Measurements from ENCODE around the gene SP3. TPM values are rescaled to one million over a fixed set of nuclear protein-coding genes. Genes with fewer than 3 reads are reported as not detected.
A peak's percentile ranks its signal among the peaks of the same experiment; 100 is the strongest.

The SP3 gene
- total and polyA plus RNA-seq, 5 experiments from 2014 or later, result 51.4 to 141 (median 67.9) TPM

DNA sequence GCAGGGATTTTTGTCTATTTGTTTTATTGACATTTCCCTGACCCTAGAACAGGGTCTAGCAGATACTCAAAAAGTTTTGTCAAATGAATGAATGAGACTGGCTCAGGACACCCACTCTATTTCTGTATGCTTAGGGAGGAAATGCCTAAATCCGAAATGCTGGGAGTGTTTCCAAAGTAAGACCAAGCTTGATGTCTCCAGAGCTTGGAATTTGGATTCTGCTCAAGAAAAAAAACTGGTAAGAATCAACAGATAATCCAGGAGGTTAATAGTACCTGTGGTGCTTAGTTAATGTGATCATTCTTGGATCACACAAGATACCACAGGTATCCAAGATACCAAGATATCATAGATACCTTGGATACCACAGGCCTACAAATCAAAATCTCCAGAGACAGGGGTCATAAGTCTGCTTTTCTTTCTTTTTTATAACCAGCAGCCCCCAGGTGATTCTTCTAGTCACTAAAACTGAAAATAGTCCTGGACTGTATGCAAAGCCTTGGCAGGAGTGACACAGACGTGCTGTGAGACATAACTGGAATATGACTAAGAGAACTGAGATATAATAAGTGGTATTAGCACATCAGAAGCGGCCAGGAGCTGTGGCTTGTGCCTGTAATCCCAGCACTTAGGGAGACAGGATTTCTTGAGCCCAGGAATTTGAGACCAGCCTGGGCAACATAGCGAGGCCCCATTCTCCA, 39.9 kb upstream of the SP3 start:
- ATAC-seq (no peak), DNase-seq (no peak)
- H3K9me3 Mint-ChIP-seq, result no peaks in the 10 kb centered on the region
- no peak overlapping the region for H3K27ac Mint-ChIP-seq
- peaks cover 0 to 19% (median 8%) of the 10 kb centered on the region in 5 donors for H3K27me3 Mint-ChIP-seq
- POLR2A ChIA-PET, result no interaction called here
- H3K36me3 Mint-ChIP-seq, result no peaks in the 10 kb centered on the region
- no peak overlapping the region for H3K4me3 Mint-ChIP-seq
- no peaks in the 10 kb centered on the region for H3K4me1 Mint-ChIP-seq

DNA sequence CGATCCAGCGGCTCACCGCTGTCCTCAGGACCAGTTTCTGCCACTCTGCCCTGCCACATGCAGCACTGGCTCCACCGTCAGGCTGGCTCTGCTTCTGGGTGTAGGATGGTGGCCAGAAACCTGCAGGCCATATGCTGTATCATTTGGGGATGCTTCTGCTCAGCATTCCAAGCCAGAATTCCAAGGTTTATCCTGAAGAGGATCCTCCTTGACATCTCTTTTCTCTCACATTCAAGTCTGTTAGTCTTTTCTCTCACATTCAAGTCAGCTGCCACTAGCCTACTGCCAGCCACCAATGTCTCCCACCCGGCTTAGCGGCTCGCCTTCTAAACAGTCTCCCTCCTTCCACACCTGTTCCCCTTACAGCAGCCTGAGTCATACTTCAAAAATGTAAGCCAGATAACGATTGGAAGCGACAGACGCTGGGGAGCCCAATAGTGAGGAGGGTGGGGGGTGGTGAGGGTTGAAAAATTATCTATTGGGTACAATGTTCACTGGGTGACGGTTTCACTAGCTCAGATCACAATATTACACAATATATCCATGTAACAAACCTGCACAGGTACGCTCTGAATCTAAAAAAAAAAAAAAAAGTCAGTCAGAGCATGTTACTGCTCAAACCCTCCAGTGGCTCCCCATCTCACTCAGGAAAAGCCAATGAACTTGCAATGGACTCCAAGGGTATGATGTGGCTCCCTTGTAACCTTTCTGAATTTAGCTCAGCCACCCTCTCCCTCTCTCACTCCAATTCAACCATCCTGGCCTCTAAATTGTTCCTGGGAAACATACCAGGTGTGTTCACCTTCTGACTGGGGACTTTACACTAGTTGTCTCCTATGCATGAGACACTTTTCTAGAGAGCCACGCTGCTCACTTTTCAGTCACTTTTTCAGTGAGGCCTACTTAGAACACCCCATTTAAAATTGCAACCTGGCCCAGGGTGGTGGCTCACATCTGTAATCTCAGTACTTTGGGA, 38.8 kb upstream of the SP3 start:
- no peak for ATAC-seq
- no peak overlapping the region for H3K27ac Mint-ChIP-seq
- no peak overlapping the region for H3K4me3 Mint-ChIP-seq
- peaks cover 0 to 4% (median 0%) of the 10 kb centered on the region in 4 donors for H3K4me1 Mint-ChIP-seq
- H3K9me3 Mint-ChIP-seq, result no peaks in the 10 kb centered on the region
- H3K27me3 Mint-ChIP-seq, result peaks cover 0 to 19% (median 4%) of the 10 kb centered on the region in 5 donors
- no peak for DNase-seq
- POLR2A ChIA-PET, result no interaction called here
- H3K36me3 Mint-ChIP-seq, result no peaks in the 10 kb centered on the region

DNA sequence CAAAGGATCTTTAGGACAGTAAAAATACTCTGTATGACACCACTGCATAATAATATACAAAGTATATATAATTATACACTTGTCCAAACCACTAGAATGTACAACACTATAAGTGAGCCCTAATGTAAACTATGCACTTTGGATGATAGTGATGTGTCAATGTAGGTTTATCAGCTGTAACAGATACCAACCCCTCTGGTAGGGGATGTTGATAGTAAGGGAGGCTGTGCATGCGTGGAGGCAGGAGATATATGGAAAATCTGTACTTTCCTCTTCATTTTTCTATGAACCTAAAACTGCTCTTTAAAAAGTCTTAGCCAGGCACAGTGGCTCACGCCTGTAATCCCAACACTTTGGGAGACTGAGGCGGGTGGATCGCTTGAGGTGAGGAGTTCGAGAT, 37.5 kb upstream of the SP3 start:
- Mint-ChIP-seq H3K4me1 (peaks cover 0 to 14% (median 0%) of the 10 kb centered on the region in 4 donors), H3K27ac (peak overlapping the region in 1 of 10 donors; percentile 34), H3K27me3 (peaks cover 0 to 10% (median 3%) of the 10 kb centered on the region in 5 donors), H3K36me3 (no peaks in the 10 kb centered on the region), H3K4me3 (no peak overlapping the region), H3K9me3 (no peaks in the 10 kb centered on the region)
- POLR2A ChIA-PET, result no interaction called here
- DNase-seq (no peak), ATAC-seq (no peak)

DNA sequence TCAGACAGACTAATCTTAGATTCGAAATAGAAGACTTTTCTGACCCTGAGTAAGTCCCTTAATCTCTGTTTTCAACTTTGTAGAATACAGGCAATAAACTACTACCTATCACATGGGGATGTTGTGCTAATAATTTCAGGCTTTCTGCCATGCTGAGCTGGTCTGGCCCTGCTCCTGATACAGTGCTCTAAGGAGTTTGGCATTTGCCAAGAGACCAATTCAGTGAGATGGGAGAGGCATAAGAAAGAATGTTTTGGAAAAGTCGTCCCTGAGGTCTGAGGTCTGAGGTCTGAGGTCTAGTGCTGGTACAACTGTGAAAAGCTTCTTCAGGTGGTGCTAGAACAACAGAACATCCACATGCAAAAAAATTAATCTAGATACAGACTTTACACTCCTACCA, 35.9 kb upstream of the SP3 start:
- H3K9me3 Mint-ChIP-seq, result no peaks in the 10 kb centered on the region
- DNase-seq (no peak), ATAC-seq (no peak)
- H3K27me3 Mint-ChIP-seq, result peaks cover 0 to 1% (median 0%) of the 10 kb centered on the region in 5 donors
- peaks cover 0 to 21% (median 0%) of the 10 kb centered on the region in 4 donors for H3K4me1 Mint-ChIP-seq
- H3K4me3 Mint-ChIP-seq, result no peak overlapping the region
- POLR2A ChIA-PET, result no interaction called here
- no peaks in the 10 kb centered on the region for H3K36me3 Mint-ChIP-seq
- no peak overlapping the region for H3K27ac Mint-ChIP-seq

DNA sequence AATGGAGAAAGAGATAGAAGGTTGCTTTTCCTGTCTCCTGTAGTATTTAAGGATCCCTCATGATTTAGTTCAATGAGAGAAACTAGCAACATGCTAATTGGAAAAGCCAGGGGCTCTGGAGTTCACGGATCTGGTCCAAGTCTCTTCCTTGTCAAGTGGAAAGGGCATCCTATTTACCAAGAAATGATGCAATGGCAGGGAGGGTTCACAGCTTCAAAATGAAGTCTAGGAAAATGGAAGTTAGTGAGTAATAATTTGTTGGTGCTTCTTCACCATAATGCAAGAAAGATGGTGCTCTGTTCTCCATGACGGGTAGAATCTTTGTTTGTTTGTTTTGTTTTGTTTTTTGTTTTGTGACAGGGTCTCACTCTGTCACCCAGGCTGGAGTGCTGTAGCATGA, 34.6 kb upstream of the SP3 start:
- Mint-ChIP-seq H3K4me3 (no peak overlapping the region), H3K9me3 (no peaks in the 10 kb centered on the region), H3K36me3 (no peaks in the 10 kb centered on the region), H3K27ac (peak overlapping the region in 2 of 10 donors; percentile 7 to 71), H3K4me1 (peaks cover 0 to 21% (median 0%) of the 10 kb centered on the region in 4 donors), H3K27me3 (peaks cover 0 to 1% (median 0%) of the 10 kb centered on the region in 5 donors)
- ATAC-seq (no peak), DNase-seq (no peak)
- POLR2A ChIA-PET, result no interaction called here

DNA sequence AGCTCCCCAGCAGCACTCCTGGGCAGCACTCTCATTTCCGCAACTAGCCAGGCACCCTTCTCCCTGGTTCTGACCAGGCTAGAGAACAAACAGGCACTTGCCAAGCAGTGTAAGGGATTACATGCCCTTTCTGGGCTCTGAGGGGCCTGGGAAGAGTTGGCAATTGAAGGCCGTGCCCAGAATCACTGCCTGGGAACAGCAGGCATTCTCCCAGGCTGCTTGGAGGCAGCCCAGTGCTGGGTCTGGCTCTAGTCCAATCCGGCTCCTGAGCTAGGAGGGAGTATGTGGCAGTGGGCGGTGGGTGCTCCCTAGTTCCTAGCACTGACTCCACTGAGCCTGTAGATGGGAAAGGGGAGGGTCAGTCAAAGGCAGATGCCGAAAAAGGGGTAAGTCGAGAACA, 34.1 kb upstream of the SP3 start:
- H3K27me3 Mint-ChIP-seq, result peaks cover 0 to 5% (median 0%) of the 10 kb centered on the region in 5 donors
- ATAC-seq (no peak), DNase-seq (no peak)
- H3K4me3 Mint-ChIP-seq, result no peak overlapping the region
- H3K36me3 Mint-ChIP-seq, result no peaks in the 10 kb centered on the region
- no peaks in the 10 kb centered on the region for H3K9me3 Mint-ChIP-seq
- H3K27ac Mint-ChIP-seq, result peak overlapping the region in 1 of 10 donors; percentile 71
- POLR2A ChIA-PET, result interaction anchor here (0.6 kb wide), 1 partner anchor 780 kb away, joined by 4 read pairs; no protein-coding TSS in a partner anchor
- peaks cover 0 to 21% (median 0%) of the 10 kb centered on the region in 4 donors for H3K4me1 Mint-ChIP-seq

DNA sequence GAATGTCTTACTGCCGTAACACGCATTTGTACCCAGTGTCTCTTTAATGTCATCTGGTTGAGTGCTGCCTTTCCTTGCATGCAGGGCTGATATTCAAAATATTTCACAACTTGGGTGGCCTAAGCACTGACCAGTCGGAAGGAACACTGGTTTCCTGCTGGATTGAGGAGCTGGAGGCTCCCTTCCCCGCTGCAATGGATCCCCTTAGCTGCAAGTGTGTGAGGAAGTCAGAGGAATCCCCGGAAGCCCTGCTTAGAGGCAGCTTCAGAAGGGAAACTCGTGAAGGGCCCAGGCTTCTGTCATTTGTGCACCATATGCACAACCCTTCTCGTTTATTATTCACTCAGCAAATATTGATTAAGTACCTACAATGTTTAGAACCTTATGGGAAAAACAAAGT, 33.2 kb upstream of the SP3 start:
- H3K4me1 Mint-ChIP-seq, result peaks cover 0 to 21% (median 0%) of the 10 kb centered on the region in 4 donors
- DNase-seq (no peak), ATAC-seq (no peak)
- H3K9me3 Mint-ChIP-seq, result no peaks in the 10 kb centered on the region
- peaks cover 0 to 5% (median 0%) of the 10 kb centered on the region in 5 donors for H3K27me3 Mint-ChIP-seq
- no peaks in the 10 kb centered on the region for H3K36me3 Mint-ChIP-seq
- peak overlapping the region in 1 of 10 donors; percentile 9 for H3K4me3 Mint-ChIP-seq
- H3K27ac Mint-ChIP-seq, result no peak overlapping the region
- POLR2A ChIA-PET, result no interaction called here

DNA sequence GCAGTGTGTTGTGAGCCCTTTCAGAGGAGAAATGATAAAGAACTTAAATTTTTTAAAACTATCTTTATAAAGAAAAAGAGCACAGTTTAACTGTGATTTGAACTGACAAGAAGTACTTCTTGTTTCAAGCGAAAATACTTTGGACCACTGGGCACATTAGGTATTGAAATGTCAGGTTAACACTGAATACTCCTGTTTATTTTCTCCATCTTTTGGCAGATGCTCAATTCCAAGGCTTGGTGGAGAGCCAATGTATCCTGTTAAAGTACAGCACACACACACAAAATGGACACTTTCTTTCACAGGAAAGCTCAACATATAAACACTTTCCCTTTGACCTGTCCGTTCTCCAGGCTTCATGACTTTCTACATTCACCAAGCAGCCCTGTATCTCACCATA, 32.6 kb upstream of the SP3 start:
- Mint-ChIP-seq H3K27me3 (peaks cover 0 to 5% (median 0%) of the 10 kb centered on the region in 5 donors), H3K9me3 (no peaks in the 10 kb centered on the region), H3K4me1 (peaks cover 0 to 21% (median 0%) of the 10 kb centered on the region in 4 donors), H3K36me3 (no peaks in the 10 kb centered on the region), H3K4me3 (no peak overlapping the region), H3K27ac (no peak overlapping the region)
- ATAC-seq (no peak), DNase-seq (no peak)
- POLR2A ChIA-PET, result no interaction called here

DNA sequence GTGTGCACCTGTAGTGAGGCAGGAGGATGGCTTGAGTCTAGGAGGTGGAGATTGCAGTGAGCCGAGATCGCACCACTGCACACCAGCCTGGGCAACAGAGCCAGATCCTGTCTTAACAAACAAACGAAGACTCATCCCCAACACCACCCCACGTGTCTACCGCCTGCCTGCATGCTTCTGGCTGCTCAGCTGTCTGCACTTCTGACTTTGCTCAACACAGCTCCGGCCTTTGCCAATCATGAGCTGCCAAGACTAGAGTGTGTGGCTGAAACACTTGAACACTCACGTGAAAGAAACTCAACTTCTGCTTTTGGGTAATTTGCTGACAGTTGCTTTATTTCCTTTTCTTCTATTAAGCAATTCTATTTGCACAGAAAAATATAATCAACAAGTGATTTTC, 32.1 kb upstream of the SP3 start:
- Mint-ChIP-seq H3K4me1 (peaks cover 0 to 21% (median 0%) of the 10 kb centered on the region in 4 donors), H3K36me3 (no peaks in the 10 kb centered on the region), H3K9me3 (no peaks in the 10 kb centered on the region), H3K27ac (no peak overlapping the region), H3K4me3 (no peak overlapping the region), H3K27me3 (peaks cover 0 to 8% (median 1%) of the 10 kb centered on the region in 5 donors)
- POLR2A ChIA-PET, result interaction anchor here (1.3 kb wide), 1 partner anchor 31 kb away, joined by 3 read pairs; no protein-coding TSS in a partner anchor
- DNase-seq (peak in 1 of 10 donors; percentile 25), ATAC-seq (peak in 1 of 2 donors; percentile 62)

DNA sequence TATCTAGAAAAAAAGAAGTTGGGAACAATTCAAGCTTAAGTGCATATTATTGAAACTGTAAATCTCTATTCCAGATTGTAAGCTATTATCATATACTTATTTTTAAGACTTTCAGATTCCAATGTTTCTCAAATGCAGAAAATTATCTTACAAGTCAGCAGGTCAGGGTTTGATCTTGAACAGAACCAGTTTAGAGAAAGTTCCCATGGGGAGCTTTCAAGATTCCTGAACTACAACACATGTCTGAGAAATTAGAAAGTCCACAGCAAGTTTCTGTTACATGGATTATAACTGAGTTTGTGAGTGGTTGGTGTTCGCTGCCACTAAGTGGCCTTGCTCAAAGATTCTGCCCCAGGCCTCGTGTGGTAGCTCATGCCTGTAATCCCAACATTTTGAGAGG, 31.6 kb upstream of the SP3 start:
- no peak for DNase-seq
- Mint-ChIP-seq H3K36me3 (no peaks in the 10 kb centered on the region), H3K27ac (no peak overlapping the region), H3K4me1 (peaks cover 0 to 22% (median 0%) of the 10 kb centered on the region in 4 donors), H3K27me3 (peaks cover 0 to 9% (median 1%) of the 10 kb centered on the region in 5 donors), H3K9me3 (no peaks in the 10 kb centered on the region), H3K4me3 (no peak overlapping the region)
- no peak for ATAC-seq
- POLR2A ChIA-PET, result interaction anchor here (1.3 kb wide), 1 partner anchor 31 kb away, joined by 3 read pairs; no protein-coding TSS in a partner anchor

DNA sequence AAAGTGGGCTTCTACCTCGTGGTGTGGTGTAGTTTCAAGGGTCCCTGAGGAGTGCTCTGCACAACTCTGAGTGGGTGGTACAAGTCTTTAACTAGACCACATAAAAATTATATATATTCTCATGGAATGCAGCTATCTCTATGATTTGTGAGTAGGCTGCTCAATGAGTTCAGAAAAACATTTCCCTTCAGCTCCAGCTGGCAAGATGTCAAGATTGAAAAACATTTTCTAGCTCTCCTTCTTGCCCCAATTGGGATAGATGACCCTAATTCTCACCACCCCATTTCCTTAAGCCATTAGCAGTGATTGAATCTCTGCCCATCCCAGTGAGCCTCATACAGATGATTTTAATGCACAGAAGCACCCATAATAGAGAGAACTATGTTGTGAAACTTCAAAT, 28.3 kb upstream of the SP3 start:
- no peaks in the 10 kb centered on the region for H3K36me3 Mint-ChIP-seq
- peaks cover 0 to 9% (median 2%) of the 10 kb centered on the region in 5 donors for H3K27me3 Mint-ChIP-seq
- H3K27ac Mint-ChIP-seq, result no peak overlapping the region
- POLR2A ChIA-PET, result no interaction called here
- no peak overlapping the region for H3K4me3 Mint-ChIP-seq
- H3K4me1 Mint-ChIP-seq, result peaks cover 0 to 24% (median 0%) of the 10 kb centered on the region in 4 donors
- no peak for ATAC-seq
- no peak for DNase-seq
- no peaks in the 10 kb centered on the region for H3K9me3 Mint-ChIP-seq

DNA sequence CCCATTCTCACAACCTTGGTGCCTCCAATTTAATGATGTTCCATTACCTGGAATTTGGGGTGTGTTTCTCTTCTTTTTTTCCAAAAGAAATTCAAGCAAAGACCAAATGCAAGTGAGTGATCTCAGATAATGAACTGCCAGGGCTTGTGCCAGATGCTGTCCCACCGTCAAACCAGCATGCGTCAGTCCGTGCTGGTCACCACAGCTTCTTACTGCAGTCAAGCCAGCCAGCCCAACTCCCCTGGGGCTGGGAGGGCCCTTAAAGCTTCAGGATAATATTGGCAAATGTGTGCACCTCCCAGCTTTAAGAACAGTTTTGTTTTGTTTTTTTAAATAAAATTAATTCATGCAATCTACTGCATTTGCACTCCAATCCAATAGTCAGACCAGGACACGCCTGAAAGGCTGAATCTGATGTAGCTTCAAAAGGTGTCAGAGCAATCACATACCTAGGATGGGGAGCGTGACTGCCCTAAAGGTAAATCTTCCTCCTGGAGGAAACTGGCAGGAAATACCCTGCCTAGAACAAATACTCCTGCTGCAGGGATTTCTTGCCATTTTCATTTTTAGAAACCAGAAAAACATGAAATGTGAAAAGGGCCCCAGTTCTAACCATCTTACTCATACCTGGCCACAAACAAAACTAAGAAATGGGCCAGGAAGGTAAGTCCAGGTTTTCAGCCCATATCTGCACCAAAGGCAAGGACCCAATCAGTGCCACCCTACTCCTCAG, 26.8 kb upstream of the SP3 start:
- Mint-ChIP-seq H3K27ac (no peak overlapping the region), H3K4me3 (no peak overlapping the region), H3K4me1 (peaks cover 0 to 10% (median 0%) of the 10 kb centered on the region in 4 donors), H3K36me3 (no peaks in the 10 kb centered on the region), H3K9me3 (no peaks in the 10 kb centered on the region), H3K27me3 (peaks cover 0 to 9% (median 2%) of the 10 kb centered on the region in 5 donors)
- POLR2A ChIA-PET, result no interaction called here
- no peak for ATAC-seq
- DNase-seq, result no peak
